ENCODE data around the gene APIP. TPM values are rescaled to one million over a fixed set of nuclear protein-coding genes. Genes with fewer than 3 reads are reported as not detected.

Gene APIP
- total RNA-seq, 4 donors from 2014 or later = 20.7 to 40.4 (median 29.0) TPM

DNA sequence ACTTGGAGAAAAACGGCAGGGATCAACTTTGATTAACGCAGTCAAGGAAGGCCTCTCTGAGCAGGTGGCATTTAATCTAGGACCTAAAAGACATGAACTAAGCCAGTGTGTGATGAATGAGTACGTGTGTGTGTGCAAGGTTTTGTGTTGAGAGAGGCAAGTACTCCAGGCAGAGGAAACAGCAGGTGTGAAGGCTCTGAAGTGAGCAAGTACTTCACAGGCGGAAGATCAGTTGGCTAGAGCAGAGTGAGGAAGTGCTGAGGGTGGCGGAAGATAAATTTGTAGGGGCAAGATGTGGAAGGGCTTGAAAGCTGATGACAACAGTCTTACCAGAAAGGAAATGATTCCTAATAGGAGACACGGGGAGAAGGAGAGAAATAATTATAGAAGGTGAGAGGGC is 6.8 kb downstream of the APIP start:
- Histone ChIP-seq H3K27me3 (no peaks in the 10 kb centered on the region), H3K27ac (no peak overlapping the region), H3K9me3 (no peaks in the 10 kb centered on the region), H3K4me3 (no peak overlapping the region), H3K36me3 (no peaks in the 10 kb centered on the region), H3K4me1 (no peaks in the 10 kb centered on the region)
- DNase-seq = no peak
- intact Hi-C loops (cut with DNase I; ENCODE audit: low total_unique reads) = no loop called here
- TF ChIP-seq POLR2A (IDR thresholded peaks at IDR 0.05) (no peak), CTCF (IDR thresholded peaks at IDR 0.05) (no peak)

- no peaks in the 10 kb centered on the region for H3K27me3 ChIP-seq
- no peaks in the 10 kb centered on the region for H3K36me3 ChIP-seq
- no peak for DNase-seq
- intact Hi-C loops (cut with DNase I; ENCODE audit: low total_unique reads) = no loop called here
- TF ChIP-seq CTCF (IDR thresholded peaks at IDR 0.05) (no peak), POLR2A (IDR thresholded peaks at IDR 0.05) (no peak)
- H3K4me3 ChIP-seq = no peak overlapping the region
- no peaks in the 10 kb centered on the region for H3K4me1 ChIP-seq
- H3K27ac ChIP-seq = no peak overlapping the region
- H3K9me3 ChIP-seq = no peaks in the 10 kb centered on the region
These were observed 8.1 kb downstream of the APIP start for GRCh38 chr11:34907934-34908593.

DNA sequence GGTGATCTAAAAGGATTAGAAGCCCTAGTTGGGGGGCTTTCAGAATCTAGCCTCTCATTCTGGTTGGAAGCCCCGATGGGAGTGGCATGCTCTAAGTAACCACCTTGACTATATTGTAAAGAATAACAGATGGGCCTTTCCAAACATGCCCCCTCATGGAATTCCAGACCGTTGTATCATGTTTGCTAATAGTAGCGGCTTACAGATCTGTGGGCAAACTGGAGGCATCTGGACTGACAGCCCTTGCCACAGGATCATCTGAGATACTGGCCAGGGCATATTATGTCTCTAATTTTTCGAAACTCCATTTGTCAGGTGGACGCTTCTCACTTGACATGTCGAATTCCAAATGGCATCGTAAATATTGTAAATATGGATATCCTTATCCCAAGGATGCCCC is 10.5 kb downstream of the APIP start:
- Histone ChIP-seq H3K27me3 (no peaks in the 10 kb centered on the region), H3K27ac (no peak overlapping the region), H3K9me3 (peaks cover 0 to 4% of the 10 kb centered on the region in 2 donors), H3K36me3 (no peaks in the 10 kb centered on the region), H3K4me3 (no peak overlapping the region), H3K4me1 (no peaks in the 10 kb centered on the region)
- no peak for DNase-seq
- intact Hi-C loops (cut with DNase I; ENCODE audit: low total_unique reads) = no loop called here
- TF ChIP-seq POLR2A (IDR thresholded peaks at IDR 0.05) (no peak), CTCF (IDR thresholded peaks at IDR 0.05) (no peak)

GRCh38 chr11:34904421-34904955 is 11.7 kb downstream of the APIP start:
- Histone ChIP-seq H3K4me3 (no peak overlapping the region), H3K27me3 (no peaks in the 10 kb centered on the region), H3K27ac (no peak overlapping the region), H3K36me3 (no peaks in the 10 kb centered on the region), H3K4me1 (no peaks in the 10 kb centered on the region), H3K9me3 (peaks cover 0 to 16% of the 10 kb centered on the region in 2 donors)
- intact Hi-C loops (cut with DNase I; ENCODE audit: low total_unique reads) = no loop called here
- TF ChIP-seq CTCF (IDR thresholded peaks at IDR 0.05) (no peak), POLR2A (IDR thresholded peaks at IDR 0.05) (no peak)
- no peak for DNase-seq

DNA sequence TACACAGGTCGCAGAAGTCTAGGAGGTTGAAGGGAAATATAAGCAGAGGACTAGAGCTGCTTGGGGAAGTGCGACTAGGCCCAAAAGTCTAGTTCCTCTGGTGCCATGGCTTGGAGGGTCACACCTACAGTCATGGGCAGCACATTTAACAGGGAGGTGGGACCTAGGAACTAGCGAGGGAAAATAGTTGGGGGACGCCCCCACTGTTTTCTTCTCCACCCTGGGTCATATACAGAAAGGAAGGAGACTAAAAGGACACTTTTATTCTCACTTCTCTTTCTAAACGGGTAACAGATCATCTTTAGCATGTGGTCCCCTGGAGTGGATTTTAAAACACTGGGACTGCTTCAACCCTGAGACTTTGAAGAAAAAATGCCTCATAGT is 16.6 kb downstream of the APIP start:
- intact Hi-C loops (cut with DNase I; ENCODE audit: low total_unique reads) = no loop called here
- TF ChIP-seq POLR2A (IDR thresholded peaks at IDR 0.05) (no peak), CTCF (IDR thresholded peaks at IDR 0.05) (no peak)
- H3K27me3 ChIP-seq = no peaks in the 10 kb centered on the region

More for the DNA sequence above, 16.6 kb downstream of the APIP start:
- no peak overlapping the region for H3K4me3 ChIP-seq
- H3K9me3 ChIP-seq = peaks cover 0 to 23% of the 10 kb centered on the region in 2 donors
- no peaks in the 10 kb centered on the region for H3K36me3 ChIP-seq
- no peaks in the 10 kb centered on the region for H3K4me1 ChIP-seq
- DNase-seq = no peak
- no peak overlapping the region for H3K27ac ChIP-seq
